Stimulated activated CD8-positive, alpha-beta memory T cell treated with anti-CD3 and anti-CD28 coated beads, Interleukin-15, amount 100 ng/mL, for 1 hour (primary cell): Measurements from ENCODE around the gene MYBPC2.

Experiments
- DNase-seq: peaks from one replicate; pipeline ENCODE4 v3.0.0-alpha.2; 2020; ENCODE audit warnings: low read depth

The MYBPC2 gene

DNA sequence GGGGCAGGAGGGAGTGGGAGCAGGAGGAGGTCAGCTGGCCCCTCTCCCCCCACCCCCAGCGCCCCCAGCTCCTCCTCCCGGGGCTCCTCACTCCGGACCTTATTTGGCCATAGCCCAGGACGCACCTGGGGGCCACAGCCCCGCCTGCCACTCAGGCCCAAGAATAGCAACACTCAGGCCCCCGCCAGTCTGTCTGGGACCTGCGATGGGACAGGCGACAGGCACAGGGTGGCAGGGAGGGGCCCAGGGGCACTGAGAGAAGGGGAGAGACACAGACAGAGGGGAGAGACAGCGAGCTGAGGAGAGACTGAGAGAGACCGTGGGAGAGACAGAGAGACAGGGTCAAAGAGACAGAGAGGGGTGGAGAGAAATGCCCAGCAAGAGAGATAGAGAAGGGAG is 68.1 kb downstream of the MYBPC2 start:
- no peak for DNase-seq

DNA sequence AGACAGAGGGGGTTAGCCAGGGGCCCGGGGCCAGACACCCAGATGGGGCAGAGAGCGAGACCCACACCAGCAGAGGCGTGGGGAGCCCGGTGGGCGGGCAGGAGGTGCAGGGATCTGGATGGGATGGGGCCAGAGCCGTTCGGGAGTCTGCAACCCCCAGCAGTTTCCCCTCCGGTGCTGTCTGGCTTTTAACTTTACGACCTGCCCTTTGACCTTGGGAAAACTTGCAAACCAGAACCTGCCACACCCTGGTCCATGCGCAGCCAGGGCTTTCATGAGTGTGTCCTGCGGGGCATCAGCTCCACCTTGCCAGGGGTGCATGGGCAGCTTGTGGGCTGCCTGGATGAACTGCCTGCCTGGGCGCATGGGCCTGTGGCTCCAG is 68.5 kb downstream of the MYBPC2 start:
- DNase-seq = no peak

- DNase-seq = no peak
Measured at GRCh38 chr19:50501568-50502475, 69.1 kb downstream of the MYBPC2 start.

DNA sequence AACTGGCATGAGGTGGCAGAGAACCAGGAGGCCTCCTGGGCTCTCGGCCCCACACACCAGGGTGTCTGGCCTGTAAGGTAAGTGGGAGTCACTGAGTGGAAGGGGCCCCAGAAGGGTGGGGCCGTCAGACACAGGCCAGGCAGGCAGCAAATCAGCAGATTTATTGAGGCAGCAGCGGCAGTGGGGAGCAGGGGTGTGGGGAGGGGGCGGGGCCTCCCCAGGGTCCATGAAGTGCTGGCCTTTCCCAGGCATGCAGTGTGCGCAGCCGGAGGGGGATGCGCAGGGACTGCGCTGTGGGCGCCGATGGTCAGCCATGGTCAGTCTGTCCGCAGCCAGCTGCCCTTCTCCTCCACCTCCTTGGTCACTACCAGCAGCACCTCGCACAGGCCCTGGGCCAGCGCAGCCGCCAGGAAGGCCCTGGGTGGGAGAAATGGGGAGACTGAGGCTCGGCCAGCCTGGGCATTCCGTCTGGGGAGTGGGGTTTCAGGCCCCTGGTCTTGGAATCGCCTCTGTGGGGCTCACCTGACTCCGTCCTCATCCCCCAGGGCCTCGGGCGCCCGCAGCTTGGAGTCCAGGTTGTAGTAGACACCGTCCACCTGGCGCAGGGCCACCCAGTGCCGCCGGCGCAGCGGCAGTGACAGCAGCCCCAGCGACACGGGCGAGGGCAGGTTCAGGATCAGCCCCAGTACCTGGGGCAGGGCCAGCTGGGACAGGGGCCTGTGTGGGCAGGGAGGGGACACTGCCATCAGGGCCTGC is 73.3 kb downstream of the MYBPC2 start:
- DNase-seq = no peak

- no peak for DNase-seq
Measured at GRCh38 chr19:50506700-50507099, 74.0 kb downstream of the MYBPC2 start.

DNA sequence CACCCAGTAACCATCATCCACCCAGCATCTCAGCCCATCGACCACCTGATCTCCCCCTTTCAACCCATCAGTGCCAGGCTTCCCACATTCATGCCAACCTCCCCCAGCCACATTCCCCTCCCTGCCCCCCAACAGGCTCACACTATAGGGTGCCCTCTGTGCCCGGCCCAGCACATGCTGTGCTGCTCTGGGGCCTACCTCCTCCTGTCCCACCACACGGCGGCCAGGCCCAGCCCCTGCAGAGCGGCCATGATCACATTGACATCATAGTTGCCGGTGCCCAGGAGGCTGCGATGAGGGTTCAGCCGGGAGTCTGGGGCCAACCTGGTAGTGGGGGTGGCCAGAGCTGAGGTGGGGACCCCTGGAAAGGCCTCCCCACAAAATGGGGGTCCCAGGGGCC is 74.7 kb downstream of the MYBPC2 start:
- DNase-seq = no peak

GRCh38 chr19:50508843-50509190 is 76.1 kb downstream of the MYBPC2 start:
- DNase-seq = no peak

- no peak for DNase-seq
Measured at GRCh38 chr19:50509366-50509765, 76.7 kb downstream of the MYBPC2 start.

DNA sequence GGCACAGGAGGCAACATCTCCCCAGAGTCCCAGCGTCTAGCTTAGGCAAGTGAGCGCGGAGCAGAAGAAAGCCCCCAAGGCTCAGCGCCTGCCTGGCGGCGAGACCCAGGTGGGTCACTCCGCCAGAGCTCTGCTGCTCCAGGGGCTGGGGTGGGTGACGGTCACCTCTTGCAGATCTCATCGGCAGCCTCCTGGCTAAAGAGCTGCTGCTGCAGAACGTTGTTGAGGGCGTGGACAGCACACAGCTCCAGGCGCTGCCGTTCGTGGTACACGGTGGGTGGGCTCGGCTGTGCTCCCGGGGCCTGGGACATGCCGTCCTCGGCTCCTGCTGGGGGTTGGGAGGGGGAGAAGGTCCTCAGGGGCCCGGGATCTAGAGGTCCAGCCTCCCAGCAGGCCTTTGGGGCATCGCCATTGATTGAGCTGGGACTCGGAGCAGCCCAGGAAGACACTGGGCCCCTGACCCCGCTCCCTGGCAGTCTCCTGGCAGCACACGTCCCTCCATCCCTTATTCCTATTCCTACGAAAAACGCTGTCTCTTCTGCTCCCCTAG is 77.5 kb downstream of the MYBPC2 start:
- no peak for DNase-seq

GRCh38 chr19:50510700-50511068 is 78.0 kb downstream of the MYBPC2 start:
- DNase-seq = no peak

GRCh38 chr19:50511069-50511822 is 78.6 kb downstream of the MYBPC2 start, which contains the start of gene JOSD2:
TSS of gene JOSD2 (minus strand) at chr19:50511191. CDS start at chr19:50510431, 760 bp downstream.
- DNase-seq = peak; percentile 92

- no peak for DNase-seq
Measured at GRCh38 chr19:50512112-50512998, 79.7 kb downstream of the MYBPC2 start.

GRCh38 chr19:50512999-50513745 is 80.5 kb downstream of the MYBPC2 start:
- DNase-seq = no peak

GRCh38 chr19:50513746-50514345 is 81.2 kb downstream of the MYBPC2 start, which contains the start of gene ASPDH:
TSS of gene ASPDH (minus strand) at chr19:50513913. CDS start at chr19:50513823, 90 bp downstream.
- no peak for DNase-seq

DNA sequence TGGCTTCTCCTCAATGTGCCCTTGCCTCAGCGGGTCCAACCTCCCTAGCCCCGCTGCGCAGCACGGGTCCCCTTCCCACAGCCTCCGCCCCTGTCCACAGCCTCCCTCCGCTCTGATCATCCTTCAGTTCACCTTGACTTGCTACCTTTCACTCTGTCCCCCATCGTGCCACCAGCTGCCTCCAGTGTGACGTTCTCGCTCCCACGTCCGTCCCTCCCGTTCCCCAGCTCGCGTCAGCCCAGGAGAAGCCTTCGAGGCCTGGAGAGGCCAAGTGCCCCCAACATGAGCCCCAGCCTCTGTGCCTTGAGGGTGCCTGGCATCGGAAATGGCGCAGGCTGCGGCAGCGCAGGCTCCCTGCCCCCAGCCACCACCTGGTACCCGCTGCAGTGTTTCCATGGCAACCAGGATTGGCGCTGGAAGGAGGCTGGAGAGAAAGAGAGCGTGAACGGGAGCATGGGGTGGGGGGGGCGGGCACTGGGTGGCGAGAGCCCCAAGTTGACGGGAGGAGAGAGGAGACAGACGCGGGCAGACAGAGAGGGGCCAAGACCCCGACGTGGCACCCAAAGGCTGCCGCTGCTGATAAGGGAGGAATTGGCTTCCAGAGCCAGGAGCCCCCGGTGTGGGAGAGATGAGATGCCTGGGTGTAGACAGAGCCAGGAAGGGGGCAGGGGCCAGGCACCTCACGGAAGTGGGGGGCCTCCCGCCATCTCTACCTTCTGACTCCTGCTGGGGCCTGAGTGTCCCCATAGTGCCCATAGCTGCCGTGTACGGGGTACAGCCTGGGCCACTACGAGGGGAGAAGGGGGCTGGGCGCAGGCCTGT is 81.9 kb downstream of the MYBPC2 start:
- DNase-seq = no peak

DNA sequence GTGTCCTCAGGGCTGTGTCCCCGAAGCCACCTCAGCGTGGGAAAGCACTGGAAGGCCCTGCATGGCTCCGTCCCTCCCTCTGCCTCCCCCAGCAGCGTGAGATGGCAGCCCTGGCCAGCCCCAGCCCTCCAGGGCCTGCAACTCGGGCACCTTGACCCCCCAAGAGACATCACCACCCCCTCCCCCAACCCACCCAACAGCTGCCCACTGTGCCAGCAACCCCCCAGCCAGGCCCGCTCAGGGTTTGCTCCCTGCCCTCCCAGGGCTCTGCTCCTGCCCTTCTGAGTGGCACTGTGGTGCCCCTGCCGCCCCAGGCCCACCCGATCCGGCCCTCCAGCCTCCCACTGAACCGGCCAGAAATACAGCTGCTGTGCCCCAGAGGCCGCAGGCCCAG is 82.5 kb downstream of the MYBPC2 start:
- no peak for DNase-seq
